C4-2B (cell line): ENCODE data around the gene UQCC3.

ENCODE experiments used
- CTCF ChIP-seq: fragments of 450-650 bp; conservative IDR thresholded peaks from 2 replicates; pipeline ENCODE4 v1.5.1; 2017; ENCODE audit warnings: mild to moderate bottlenecking
- ZFX ChIP-seq: fragments of 450-650 bp; IDR thresholded peaks from 2 replicates; pipeline ENCODE4 v1.6.1; 2017

- TF ChIP-seq CTCF (no peak), ZFX (no peak)
Measured at GRCh38 chr11:62673196-62673525, 1.7 kb downstream of the UQCC3 start.
